ENCODE data around the gene ZACN. TPM values are rescaled to one million over a fixed set of nuclear protein-coding genes. Genes with fewer than 3 reads are reported as not detected.

The ZACN gene
- total and polyA plus RNA-seq, 4 experiments from 2014 or later = 0.35 to 1.0 TPM; not detected in 2

DNA sequence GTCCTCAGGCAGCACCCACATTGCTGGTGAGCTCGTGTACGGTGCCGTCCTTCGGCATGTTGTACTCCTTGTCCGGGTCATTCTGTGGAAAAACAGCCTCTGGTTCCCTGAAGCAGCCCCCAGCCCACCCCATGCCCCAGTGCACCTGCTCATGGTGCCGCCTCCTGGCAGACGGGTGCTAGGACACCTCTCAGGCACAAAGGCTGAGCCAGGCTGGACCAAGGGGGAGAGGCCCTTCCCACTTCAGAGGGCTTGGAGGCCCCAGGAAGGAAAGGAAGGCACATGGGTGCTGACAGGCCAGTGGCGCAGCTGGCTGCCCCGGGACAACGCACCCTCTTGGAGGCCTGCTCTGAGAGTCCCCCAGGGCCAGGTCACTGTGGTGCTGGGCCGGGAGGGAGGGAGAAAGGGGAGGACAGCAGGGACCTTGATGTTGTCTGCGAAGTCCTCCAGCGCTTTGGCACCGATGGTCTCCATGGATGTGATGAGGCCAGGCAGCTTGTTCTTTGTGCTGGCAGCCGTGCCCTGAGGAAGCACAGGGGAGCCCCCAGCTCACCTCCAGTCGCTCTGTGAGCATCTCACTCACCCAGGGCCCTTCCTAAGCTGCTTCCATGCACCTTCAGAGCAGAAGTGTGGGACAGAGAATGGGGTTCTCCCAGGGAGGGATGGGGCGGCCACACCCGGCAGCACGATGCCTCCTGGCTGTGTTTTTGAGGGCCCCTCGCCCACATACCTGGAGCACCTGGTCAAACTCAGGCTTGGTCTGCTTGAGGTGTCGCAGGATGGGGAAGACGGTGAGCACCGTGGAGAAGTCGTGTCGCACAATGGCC, 9.3 kb downstream of the ZACN start:
- peaks cover 27 to 65% of the 10 kb centered on the region in 2 donors for H3K36me3 Mint-ChIP-seq

DNA sequence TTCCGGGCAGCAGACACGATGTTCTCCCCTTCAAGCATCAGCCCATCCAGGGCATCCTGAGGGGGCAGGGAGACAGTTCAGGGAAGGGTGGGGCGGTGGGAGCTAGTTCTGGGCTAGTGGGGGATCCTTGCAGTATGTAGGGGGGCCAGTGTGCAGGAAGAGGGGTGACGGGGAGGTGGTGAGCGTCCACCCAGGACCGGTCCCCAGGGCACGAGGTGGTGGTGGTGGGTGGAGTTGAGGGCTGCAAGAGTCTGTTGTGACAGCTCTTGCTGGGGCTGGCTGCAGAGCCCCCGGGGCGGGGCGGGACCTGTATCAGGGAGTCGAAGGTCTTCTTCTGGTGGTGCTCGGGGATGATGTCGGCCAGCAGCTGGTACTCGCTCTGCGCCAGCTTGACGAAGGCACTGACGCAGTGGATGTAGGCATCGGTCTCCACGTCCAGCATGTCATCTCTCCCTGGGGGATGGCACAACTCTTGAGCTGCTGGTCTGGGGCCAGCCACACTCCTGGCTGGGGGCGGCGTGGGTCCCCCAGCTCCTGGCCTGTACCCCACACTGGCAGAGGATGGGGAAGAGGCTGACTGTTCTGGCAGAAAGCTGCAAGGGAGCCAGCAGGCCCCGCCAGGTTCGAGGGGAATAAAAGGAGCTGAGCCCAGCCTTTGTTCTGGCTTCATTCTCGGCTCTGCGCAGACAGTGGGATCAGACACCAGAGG, 10.0 kb downstream of the ZACN start:
- H3K27me3 ChIP-seq (ENCODE audit: insufficient read depth, low read length) = no peaks in the 10 kb centered on the region
- no peak overlapping the region for H3K4me3 ChIP-seq (ENCODE audit: low read length in 2 of 2)
- ChIA-PET CTCF (ENCODE audit: partially characterized antibody) (no interaction called here), POLR2A (ENCODE audit: partially characterized antibody) (interaction anchor here (1.6 kb wide), 1 partner anchor 10 kb away, joined by 4 read pairs; the partner anchor contains the start of gene ZACN)
- Mint-ChIP-seq H3K4me3 (no peak overlapping the region), H3K27me3 (no peaks in the 10 kb centered on the region), H3K4me1 (peaks cover 0 to 11% (median 3%) of the 10 kb centered on the region in 4 donors), H3K27ac (no peak overlapping the region), H3K9me3 (no peaks in the 10 kb centered on the region), H3K36me3 (peaks cover 32 to 69% of the 10 kb centered on the region in 2 donors)
- no peak for DNase-seq
- intact Hi-C loops (cut with micrococcal nuclease) = no loop called here
- no peaks in the 10 kb centered on the region for H3K4me1 ChIP-seq (ENCODE audit: insufficient read depth, low read length)
- H3K27ac ChIP-seq (ENCODE audit: low read depth, low read length) = no peak overlapping the region
- no peaks in the 10 kb centered on the region for H3K9me3 ChIP-seq (ENCODE audit: control insufficient read depth in 1 of 2, low read length in 2 of 2)
- peaks cover 83% of the 10 kb centered on the region for H3K36me3 ChIP-seq (ENCODE audit: insufficient read depth, low read length)

More for the DNA sequence above, 9.3 kb downstream of the ZACN start:
- Histone ChIP-seq H3K36me3 (ENCODE audit: insufficient read depth, low read length) (peaks cover 83% of the 10 kb centered on the region), H3K27me3 (ENCODE audit: insufficient read depth, low read length) (no peaks in the 10 kb centered on the region), H3K9me3 (ENCODE audit: control insufficient read depth in 1 of 2, low read length in 2 of 2) (no peaks in the 10 kb centered on the region), H3K4me3 (ENCODE audit: low read length in 2 of 2) (no peak overlapping the region), H3K27ac (ENCODE audit: low read depth, low read length) (no peak overlapping the region), H3K4me1 (ENCODE audit: insufficient read depth, low read length) (no peaks in the 10 kb centered on the region)
- intact Hi-C loops (cut with micrococcal nuclease) = no loop called here
- ChIA-PET POLR2A (ENCODE audit: partially characterized antibody) (interaction anchor here (1.3 to 1.6 kb wide), 2 partner anchors 9 to 16 kb away, joined by 4 to 5 read pairs; partner anchors contain the start of genes SRP68 and ZACN), CTCF (ENCODE audit: partially characterized antibody) (interaction anchor here (1.4 kb wide), 1 partner anchor 16 kb away, joined by 3 read pairs; the partner anchor contains the start of gene SRP68)
- H3K4me1 Mint-ChIP-seq = peaks cover 0 to 11% (median 3%) of the 10 kb centered on the region in 4 donors
- H3K4me3 Mint-ChIP-seq = no peak overlapping the region
- H3K9me3 Mint-ChIP-seq = no peaks in the 10 kb centered on the region
- no peaks in the 10 kb centered on the region for H3K27me3 Mint-ChIP-seq
- no peak for DNase-seq
- H3K27ac Mint-ChIP-seq = no peak overlapping the region

DNA sequence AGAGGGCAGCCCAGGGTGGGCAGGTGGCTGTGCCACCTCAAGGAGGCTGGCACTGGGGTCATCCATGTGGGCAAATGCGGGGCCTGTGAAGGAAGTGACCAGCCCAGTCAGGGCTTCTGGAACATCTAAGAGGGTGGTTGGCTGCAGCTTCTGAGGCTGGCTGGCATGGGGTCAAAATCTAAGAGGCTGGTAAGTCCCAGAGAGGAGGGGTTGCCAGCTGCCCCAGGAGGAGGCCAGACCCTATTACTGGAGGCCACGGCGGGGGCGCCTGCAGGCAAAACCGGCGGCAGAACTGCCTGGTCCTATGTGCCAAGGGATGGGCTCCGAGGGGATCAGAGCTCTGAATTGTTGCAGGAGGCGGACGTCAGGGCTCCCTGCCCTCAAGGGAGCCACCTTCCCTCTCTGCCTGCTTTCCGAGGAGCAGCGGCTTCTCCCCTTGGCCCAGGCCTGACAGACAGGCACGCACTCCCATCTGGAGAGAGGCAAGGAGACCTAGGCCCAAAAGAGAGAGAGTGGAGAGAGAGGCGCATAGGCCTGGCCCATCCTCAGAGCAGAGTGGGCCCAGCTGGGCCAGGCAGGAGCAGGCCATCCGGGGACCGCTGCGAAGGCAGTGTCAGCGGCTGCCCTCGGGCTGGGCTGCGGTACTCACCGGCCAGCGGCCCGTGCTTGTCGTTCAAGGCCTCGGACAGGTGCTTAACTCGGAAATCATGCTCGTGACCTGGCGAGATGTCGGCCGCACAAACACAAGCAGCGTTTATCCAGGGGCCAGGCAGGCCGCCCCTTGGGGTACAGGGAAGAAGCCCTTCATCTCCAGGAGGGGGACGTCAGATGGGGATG, 10.9 kb downstream of the ZACN start:
- Mint-ChIP-seq H3K27me3 (no peaks in the 10 kb centered on the region), H3K9me3 (no peaks in the 10 kb centered on the region), H3K4me1 (peaks cover 0 to 11% (median 3%) of the 10 kb centered on the region in 4 donors), H3K36me3 (peaks cover 33 to 67% of the 10 kb centered on the region in 2 donors), H3K4me3 (no peak overlapping the region), H3K27ac (no peak overlapping the region)
- Histone ChIP-seq H3K27ac (ENCODE audit: low read depth, low read length) (no peak overlapping the region), H3K4me3 (ENCODE audit: low read length in 2 of 2) (no peak overlapping the region), H3K27me3 (ENCODE audit: insufficient read depth, low read length) (no peaks in the 10 kb centered on the region), H3K36me3 (ENCODE audit: insufficient read depth, low read length) (peaks cover 78% of the 10 kb centered on the region), H3K4me1 (ENCODE audit: insufficient read depth, low read length) (no peaks in the 10 kb centered on the region), H3K9me3 (ENCODE audit: control insufficient read depth in 1 of 2, low read length in 2 of 2) (no peaks in the 10 kb centered on the region)
- intact Hi-C loops (cut with micrococcal nuclease) = no loop called here
- ChIA-PET POLR2A (ENCODE audit: partially characterized antibody) (interaction anchor here (1.6 to 5.6 kb wide), 2 partner anchors 11 to 14 kb away, joined by 4 to 24 read pairs; partner anchors contain the start of genes EXOC7 and ZACN), CTCF (ENCODE audit: partially characterized antibody) (no interaction called here)
- DNase-seq = no peak

DNA sequence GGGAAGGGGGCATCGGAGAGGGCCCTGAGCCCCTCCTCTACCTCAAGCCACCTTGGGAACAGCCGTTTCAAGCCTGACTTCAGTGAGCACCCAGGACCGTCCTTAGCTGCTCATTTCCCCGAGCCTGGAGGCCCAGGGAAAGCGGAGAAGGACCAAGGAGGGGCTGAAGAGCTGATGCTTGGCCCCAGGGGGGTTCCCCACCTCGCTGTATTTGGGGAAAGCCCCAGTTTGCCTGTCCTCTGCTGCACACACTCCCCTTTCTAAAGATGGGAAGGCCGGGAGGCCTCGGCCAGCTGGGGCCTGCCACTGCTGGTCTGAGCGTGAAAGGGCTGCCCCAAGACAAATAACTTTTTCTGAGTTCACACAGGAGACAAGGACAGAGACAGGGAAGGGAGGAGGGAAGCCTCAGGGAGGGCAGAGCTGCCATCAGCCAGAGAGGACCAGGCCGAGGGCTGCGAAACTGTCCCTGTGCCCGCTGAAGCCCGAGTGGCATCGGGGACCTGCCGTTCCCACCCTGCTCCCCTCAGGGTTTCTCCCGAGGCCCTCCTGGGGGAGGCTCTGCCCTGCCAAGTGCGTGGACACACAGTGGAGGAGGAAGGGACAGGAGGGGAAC, 11.6 kb downstream of the ZACN start:
- Mint-ChIP-seq H3K27ac (no peak overlapping the region), H3K4me1 (peaks cover 0 to 11% (median 3%) of the 10 kb centered on the region in 4 donors), H3K27me3 (no peaks in the 10 kb centered on the region), H3K4me3 (no peak overlapping the region), H3K36me3 (peaks cover 34 to 60% of the 10 kb centered on the region in 2 donors), H3K9me3 (no peaks in the 10 kb centered on the region)
- ChIA-PET CTCF (ENCODE audit: partially characterized antibody) (interaction anchor here (1.1 kb wide), 1 partner anchor 11 kb away, joined by 4 read pairs; no protein-coding TSS in a partner anchor), POLR2A (ENCODE audit: partially characterized antibody) (interaction anchor here (5.6 kb wide), 1 partner anchor 13 kb away, joined by 24 read pairs; the partner anchor contains the start of gene EXOC7)
- H3K9me3 ChIP-seq (ENCODE audit: control insufficient read depth in 1 of 2, low read length in 2 of 2) = no peaks in the 10 kb centered on the region
- no peaks in the 10 kb centered on the region for H3K4me1 ChIP-seq (ENCODE audit: insufficient read depth, low read length)
- H3K27me3 ChIP-seq (ENCODE audit: insufficient read depth, low read length) = no peaks in the 10 kb centered on the region
- H3K27ac ChIP-seq (ENCODE audit: low read depth, low read length) = no peak overlapping the region
- peaks cover 73% of the 10 kb centered on the region for H3K36me3 ChIP-seq (ENCODE audit: insufficient read depth, low read length)
- no peak for DNase-seq
- intact Hi-C loops (cut with micrococcal nuclease) = no loop called here
- no peak overlapping the region for H3K4me3 ChIP-seq (ENCODE audit: low read length in 2 of 2)

DNA sequence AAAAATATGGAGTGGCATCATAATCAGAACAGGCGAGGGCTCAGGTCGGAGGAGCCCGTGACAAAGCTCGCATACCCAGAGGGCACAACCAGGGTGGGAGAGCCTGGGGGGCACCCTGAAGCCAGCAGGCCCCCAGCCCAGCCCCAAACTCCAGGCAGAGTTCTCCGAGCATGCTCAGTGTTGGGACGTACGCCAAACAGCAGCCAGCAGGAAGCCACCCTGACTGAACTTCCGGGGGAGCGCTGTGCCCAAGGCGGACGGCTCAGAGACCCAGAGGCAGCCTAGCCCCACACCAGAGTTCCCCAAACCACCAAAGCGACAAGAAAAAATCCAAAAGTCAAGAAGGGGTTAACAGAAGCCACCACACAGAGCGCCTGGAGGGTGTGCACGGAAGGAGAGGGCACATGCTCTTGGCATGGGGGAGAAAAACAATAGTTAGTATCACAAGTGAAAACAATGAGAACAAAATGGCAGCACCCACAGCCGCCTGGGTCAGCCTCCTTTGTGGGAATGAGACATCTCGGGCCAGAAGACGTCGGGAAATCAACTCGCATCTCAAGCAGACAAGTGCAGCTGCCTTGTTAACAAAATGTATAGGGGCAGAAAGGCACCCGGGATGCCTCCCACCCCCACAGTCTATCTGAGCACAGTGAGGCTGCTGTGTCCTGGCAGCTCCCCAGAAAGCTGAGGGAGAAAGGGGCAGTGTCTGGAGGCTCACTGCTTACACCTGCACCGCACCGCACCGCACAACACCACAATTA, 12.7 kb downstream of the ZACN start:
- Histone ChIP-seq H3K27ac (ENCODE audit: low read depth, low read length) (no peak overlapping the region), H3K36me3 (ENCODE audit: insufficient read depth, low read length) (peaks cover 71% of the 10 kb centered on the region), H3K27me3 (ENCODE audit: insufficient read depth, low read length) (no peaks in the 10 kb centered on the region), H3K4me3 (ENCODE audit: low read length in 2 of 2) (no peak overlapping the region), H3K4me1 (ENCODE audit: insufficient read depth, low read length) (no peaks in the 10 kb centered on the region), H3K9me3 (ENCODE audit: control insufficient read depth in 1 of 2, low read length in 2 of 2) (no peaks in the 10 kb centered on the region)
- ChIA-PET CTCF (ENCODE audit: partially characterized antibody) (interaction anchor here (1.1 to 1.4 kb wide), 2 partner anchors 12 to 28 kb away, joined by 3 to 4 read pairs; no protein-coding TSS in a partner anchor), POLR2A (ENCODE audit: partially characterized antibody) (interaction anchor here (1.6 to 5.6 kb wide), 3 partner anchors 9 to 12 kb away, joined by 3 to 24 read pairs (median 13); partner anchors contain the start of genes EXOC7 and ZACN)
- Mint-ChIP-seq H3K27ac (peak overlapping the region in 5 of 7 donors; percentile 36 to 92 (median 79)), H3K27me3 (no peaks in the 10 kb centered on the region), H3K4me1 (peaks cover 1 to 15% (median 3%) of the 10 kb centered on the region in 4 donors), H3K36me3 (peaks cover 38 to 56% of the 10 kb centered on the region in 2 donors), H3K9me3 (no peaks in the 10 kb centered on the region), H3K4me3 (peak overlapping the region in 5 of 8 donors; percentile 44 to 65 (median 57))
- DNase-seq = peak in 1 of 5 donors; percentile 20
- intact Hi-C loops (cut with micrococcal nuclease) = no loop called here

Measured in CD4-positive, alpha-beta memory T cell (primary cell).